K562 (cell line): ENCODE measurements around the gene C2orf76. TPM values are rescaled to one million over a fixed set of nuclear protein-coding genes. Genes with fewer than 3 reads are reported as not detected.

Source experiments
- ATAC-seq: fragments of 200-7000 bp; cut with Tn5 transposase; 3 replicates; pipeline ENCODE4 v1.9.1; 2020; ENCODE audit warnings: moderate library complexity
- BruUV-seq: library from RNA; stranded (reverse); fragments of 400-500 nt; replicated peaks from 2 replicates; lab custom pipeline; 2021; lab: Mats Ljungman, UMichigan
- CTCF ChIA-PET: fragments of 300-600 bp; formaldehyde crosslinking; extraction: SDS; loops from one replicate; lab custom pipeline; 2021; ENCODE audit warnings: low intra/inter-chr PET ratio; lab: Yijun Ruan, JAX
- POLR2A ChIA-PET: fragments of 300-600, 350-650 bp; sonication (Branson Sonifier 250); formaldehyde crosslinking; extraction: SDS; loops from one replicate; lab custom pipeline; 2021; ENCODE audit warnings: antibody characterized with exemption, inconsistent platforms; lab: Yijun Ruan, JAX
- DNase-seq, 4 experiments: peaks; one replicate each; pipeline versions ENCODE4 v3.0.0 to v3.0.0-alpha.2; 2011 to 2018; ENCODE audit warnings: low spot score in 3 of 4, mixed read lengths in 3 of 4; ENCODE audit errors: extremely low read depth in 1 of 4
- FAIRE-seq: peaks from 2 replicates; lab custom pipeline; 2011; peaks lifted over from hg19 to GRCh38; lab: Jason Lieb, UNC
- H2AFZ ChIP-seq: 2 replicates; pipeline ENCODE4 v1.6.0; 2011; ENCODE audit warnings: low read depth, low read length, control low read depth, inconsistent platforms
- H3K27ac ChIP-seq: fragments of 200-600 bp; 3 replicates; pipeline ENCODE4 v1.8.0; 2011; ENCODE audit warnings: low read depth, mild to moderate bottlenecking, control low read depth, inconsistent platforms, low read length, moderate library complexity, mixed read lengths; ENCODE audit errors: extremely low read depth
- H3K27me3 ChIP-seq, 2 experiments: fragments of 300-600 bp in 1 of 2; 2 replicates in 1 of 2; 3 replicates in 1 of 2; pipeline versions ENCODE4 v1.6.0 to v1.8.0; 2011; ENCODE audit warnings: inconsistent platforms in 2 of 2, low read length in 2 of 2, mild to moderate bottlenecking in 1 of 2, mixed read lengths in 1 of 2, moderate library complexity in 1 of 2; ENCODE audit not compliant: control insufficient read depth in 2 of 2, insufficient read depth in 2 of 2
- H3K36me3 ChIP-seq: fragments of 300-600 bp; 3 replicates; pipeline ENCODE4 v1.8.0; 2011; ENCODE audit warnings: mild to moderate bottlenecking, low read length, inconsistent platforms; ENCODE audit not compliant: control insufficient read depth, insufficient read depth
- H3K4me1 ChIP-seq, 2 experiments: fragments of 200-600 bp in 1 of 2; replicated peaks in 1 of 2; 2 replicates in 1 of 2; 3 replicates in 1 of 2; pipeline versions ENCODE4 v1.5.1 to v1.8.0; 2011; ENCODE audit warnings: inconsistent platforms in 2 of 2, low read length in 2 of 2, mild to moderate bottlenecking in 1 of 2, mixed read lengths in 1 of 2, moderate library complexity in 1 of 2; ENCODE audit not compliant: control insufficient read depth in 2 of 2, insufficient read depth in 2 of 2
- H3K4me2 ChIP-seq: 2 replicates; pipeline ENCODE4 v1.6.1; 2011; ENCODE audit warnings: low read length, control low read depth, inconsistent platforms, mixed read lengths; ENCODE audit not compliant: insufficient read depth
- H3K4me3 ChIP-seq: fragments of 200-600 bp; sonication (generic), shearing (Covaris generic); 2 replicates; pipeline ENCODE4 v1.5.1; 2016; ENCODE audit warnings: control low read depth, inconsistent platforms
- H3K79me2 ChIP-seq: fragments of 200-600 bp; 3 replicates; pipeline ENCODE4 v1.8.0; 2011; ENCODE audit warnings: low read length, inconsistent platforms; ENCODE audit not compliant: control insufficient read depth, insufficient read depth
- H3K9ac ChIP-seq, 2 experiments: 2 replicates each; pipeline versions ENCODE4 v1.6.0 to v1.6.1; 2011; ENCODE audit warnings: low read depth in 2 of 2, low read length in 2 of 2, control low read depth in 1 of 2, inconsistent platforms in 1 of 2, mild to moderate bottlenecking in 1 of 2, mixed read lengths in 1 of 2; ENCODE audit not compliant: insufficient read depth in 1 of 2
- H3K9me1 ChIP-seq: one replicate; pipeline ENCODE4 v1.6.0; 2011; ENCODE audit warnings: inconsistent platforms, mild to moderate bottlenecking, low read length, moderate library complexity; ENCODE audit not compliant: control insufficient read depth, insufficient read depth
- H3K9me3 ChIP-seq: replicated peaks from 2 replicates; pipeline ENCODE4 v1.5.1; 2011; ENCODE audit warnings: low read depth, low read length, inconsistent platforms; ENCODE audit not compliant: control insufficient read depth, insufficient read depth
- H4K20me1 ChIP-seq: replicated peaks from 2 replicates; pipeline ENCODE4 v1.6.1; 2011; ENCODE audit warnings: low read length, inconsistent platforms, mixed read lengths; ENCODE audit not compliant: control insufficient read depth, insufficient read depth
- CBX2 ChIP-seq: fragments of 200-600 bp; sonication (generic); IDR thresholded peaks from one replicate; pipeline ENCODE4 v1.6.1; 2012; ENCODE audit warnings: mild to moderate bottlenecking, low read length, inconsistent platforms; ENCODE audit not compliant: insufficient read depth, poor library complexity, severe bottlenecking
- CBX8 ChIP-seq: fragments of 200-600 bp; sonication (generic); IDR thresholded peaks from 2 replicates; pipeline ENCODE4 v1.6.1; 2012; ENCODE audit warnings: borderline replicate concordance, mixed run types, low read depth, mild to moderate bottlenecking, moderate library complexity, mixed read lengths, low read length, control low read depth, inconsistent platforms; ENCODE audit not compliant: poor library complexity, severe bottlenecking; ENCODE audit errors: extremely low read depth
- CREB3 ChIP-seq: fragments of 450-650 bp; conservative IDR thresholded peaks from 2 replicates; pipeline ENCODE4 v1.6.1; 2016; ENCODE audit warnings: missing genetic modification characterization, low read depth, mild to moderate bottlenecking, missing compliant biosample characterization, moderate library complexity
- EGR1 ChIP-seq: fragments of 450-650 bp; conservative IDR thresholded peaks from 2 replicates; pipeline ENCODE4 v1.6.1; 2017; ENCODE audit warnings: mild to moderate bottlenecking
- FOXJ3 ChIP-seq: sonication (generic); formaldehyde crosslinking; IDR thresholded peaks from 2 replicates; pipeline ENCODE4 v1.4.0; 2020; ENCODE audit warnings: mild to moderate bottlenecking, missing genetic modification reagents
- NCOA1 ChIP-seq: fragments of 450-650 bp; IDR thresholded peaks from 2 replicates; pipeline ENCODE4 v1.6.1; 2016; ENCODE audit warnings: low read depth
- POLR3A ChIP-seq: IDR thresholded peaks from 2 replicates; pipeline ENCODE4 v1.6.1; 2011; ENCODE audit warnings: borderline replicate concordance, mild to moderate bottlenecking, moderate library complexity; ENCODE audit not compliant: insufficient read length, insufficient read depth; ENCODE audit errors: extremely low read depth
- PRPF4 ChIP-seq: fragments of 200-400 bp; formaldehyde crosslinking; IDR thresholded peaks from one replicate; pipeline ENCODE4 v1.6.1; 2017; ENCODE audit warnings: low read length, low read depth, mild to moderate bottlenecking; ENCODE audit not compliant: insufficient read depth, poor library complexity, severe bottlenecking
- RBM17 ChIP-seq: fragments of 200-400 bp; formaldehyde crosslinking; IDR thresholded peaks from 2 replicates; pipeline ENCODE4 v1.6.1; 2017; ENCODE audit warnings: low read depth, mild to moderate bottlenecking, low read length, borderline replicate concordance
- SRSF9 ChIP-seq: fragments of 200-400 bp; formaldehyde crosslinking; IDR thresholded peaks from 2 replicates; pipeline ENCODE4 v1.6.1; 2017; ENCODE audit warnings: low read depth, low read length, borderline replicate concordance
- STAG1 ChIP-seq: sonication (generic); formaldehyde crosslinking; IDR thresholded peaks from 2 replicates; pipeline ENCODE4 v1.5.0; 2020; ENCODE audit warnings: missing genetic modification reagents, borderline replicate concordance
- TFE3 ChIP-seq: fragments of 450-650 bp; formaldehyde crosslinking; IDR thresholded peaks from 2 replicates; pipeline ENCODE4 v1.4.0; 2020; ENCODE audit warnings: mild to moderate bottlenecking, mixed read lengths
- YBX1 ChIP-seq: fragments of 450-650 bp; IDR thresholded peaks from 2 replicates; pipeline ENCODE4 v1.7.1; 2016; ENCODE audit warnings: mild to moderate bottlenecking
- ZNF780A ChIP-seq: fragments of 250-450 bp; sonication (Bioruptor Pico); IDR thresholded peaks from 2 replicates; pipeline ENCODE4 v1.5.0; 2021; ENCODE audit warnings: mild to moderate bottlenecking
- WGBS: fragments of 100-300 bp; shearing (Covaris generic); methylation state at CpG from one replicate; pipeline ENCODE4 v1.1.6; 2016; ENCODE audit warnings: low coverage, mixed read lengths; ENCODE audit not compliant: insufficient coverage; ENCODE audit errors: missing lambda C conversion rate; 5-methylcytosine and 5-hydroxymethylcytosine counted together
- in situ Hi-C: fragments of 300-500 bp; cut with MboI; formaldehyde crosslinking; loops from 4 replicates; pipeline ENCODE4 v1.15.0; 2018; ENCODE audit warnings: inconsistent platforms, mixed read lengths
- intact Hi-C: fragments of 100-400 bp; cut with micrococcal nuclease; formaldehyde crosslinking; loops from 2 replicates; pipeline ENCODE4 v1.14.2; 2022
- polyA plus RNA-seq, 8 experiments: library from polyadenylated mRNA; depleted of rRNA in 4 of 8; stranded (reverse) in 5 of 8; unstranded in 3 of 8; fragments of >200 nt; fragmentation: Nextera tagmentation in 2 of 8; fragmentation: Illumina TruSeq in 1 of 8; extraction: Ambion mirVana in 2 of 8; extraction: Trizol in 1 of 8; gene quantifications; 2 replicates each; pipeline versions ENCODE4 v1.2.1 to v1.2.3, GENCODE V29; 2011 to 2014; ENCODE audit warnings: inconsistent platforms in 1 of 8, missing spikeins in 1 of 8
- total RNA-seq, 7 experiments: library from RNA; depleted of rRNA in 6 of 7; stranded (reverse); fragments of >200 nt in 6 of 7; fragmentation: Illumina TruSeq in 2 of 7; extraction: Trizol in 2 of 7; gene quantifications; 2 replicates each; pipeline versions ENCODE4 v1.2.1 to v1.2.3, GENCODE V29; 2011 to 2021; ENCODE audit warnings: low replicate concordance in 1 of 7
- TF ChIP-seq, protein P1 (sequence below): sonication (generic); formaldehyde crosslinking; IDR thresholded peaks from 2 replicates; pipeline ENCODE4 v1.8.1; 2023; ENCODE audit warnings: mild to moderate bottlenecking, missing genetic modification reagents

C2orf76 gene
- total and polyA plus RNA-seq, 9 of the 15 experiments (the other 6 are each of a cell fraction or from before 2014, with no cell fraction given), result 4.8 to 26.2 (median 14.5) TPM

DNA sequence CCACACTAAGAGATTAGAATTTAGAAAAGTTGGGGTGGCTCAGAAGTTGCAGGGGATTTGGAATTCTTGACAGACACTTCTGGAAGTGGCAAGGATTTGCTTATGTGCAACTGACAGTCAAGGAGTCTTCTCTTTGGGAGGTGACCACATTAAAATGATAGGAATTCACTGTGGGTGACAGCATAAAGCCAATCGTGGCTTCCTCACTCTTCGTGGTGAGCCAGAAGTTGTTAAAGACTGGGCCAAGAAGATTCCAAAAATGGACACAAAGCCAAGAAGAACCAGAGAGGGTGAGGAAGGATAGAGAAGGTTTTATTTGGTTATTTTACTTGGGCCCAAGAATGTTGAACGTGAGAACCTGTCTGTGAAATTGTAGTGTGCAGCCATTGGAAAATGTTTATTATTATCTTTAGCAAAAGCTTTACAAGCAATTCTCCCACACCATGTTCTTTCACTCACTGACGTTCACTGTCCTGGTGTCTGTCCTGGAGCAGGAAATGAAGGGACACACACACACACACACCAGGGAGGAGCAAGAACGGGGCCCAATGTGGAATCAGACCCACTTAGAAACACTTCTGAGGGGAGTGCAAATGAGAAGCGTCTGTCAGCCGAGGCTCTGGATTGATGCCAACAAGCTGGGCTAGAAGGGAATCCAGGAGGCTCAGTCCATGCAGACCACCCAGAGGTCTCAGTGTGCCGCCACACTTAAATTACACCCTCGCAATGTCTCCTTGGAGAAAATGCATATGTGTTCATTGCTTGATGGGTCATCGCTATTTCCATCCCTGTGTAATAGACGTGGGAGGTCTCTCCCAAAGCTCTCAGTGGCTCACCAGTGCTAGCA, 105.8 kb downstream of the C2orf76 start:
- no peaks in the 10 kb centered on the region for H3K9me3 ChIP-seq
- H3K9ac ChIP-seq, result no peak overlapping the region
- 64% methylated on average over 11 of the region's 11 CpGs for WGBS
- intact Hi-C loops (loop anchor here (10.0 kb wide), 1 partner anchor 376 kb away; no protein-coding TSS in a partner anchor), in situ Hi-C loops (no loop called here)
- H3K4me2 ChIP-seq, result no peak overlapping the region
- POLR2A ChIA-PET, result no interaction called here
- DNase-seq, result no peak
- peaks cover 0 to 7% of the 10 kb centered on the region in 2 experiments; a peak in 2 of 5 replicates for H3K4me1 ChIP-seq
- CTCF ChIA-PET, result no interaction called here
- peaks cover 3% of the 10 kb centered on the region for H3K9me1 ChIP-seq
- H3K27ac ChIP-seq, result no peak overlapping the region
- no TSS peak for BruUV-seq
- no peaks in the 10 kb centered on the region for H3K27me3 ChIP-seq
- H3K36me3 ChIP-seq, result peaks cover 56% of the 10 kb centered on the region; the same call in 2 of the 3 replicates
- ATAC-seq, result no peak
- FAIRE-seq, result no peak
- no peak overlapping the region for H2AFZ ChIP-seq
- H3K4me3 ChIP-seq, result no peak overlapping the region
- H3K79me2 ChIP-seq, result no peaks in the 10 kb centered on the region
- H4K20me1 ChIP-seq, result no peaks in the 10 kb centered on the region
- TF ChIP-seq RBM17, result no peak
- TF ChIP-seq EGR1, result no peak
- TF ChIP-seq STAG1 (CRISPR knock-in tag), result no peak
- no peak for TF ChIP-seq CBX2
- no peak for TF ChIP-seq YBX1
- TF ChIP-seq CBX8, result no peak
- TF ChIP-seq, protein P1, sequence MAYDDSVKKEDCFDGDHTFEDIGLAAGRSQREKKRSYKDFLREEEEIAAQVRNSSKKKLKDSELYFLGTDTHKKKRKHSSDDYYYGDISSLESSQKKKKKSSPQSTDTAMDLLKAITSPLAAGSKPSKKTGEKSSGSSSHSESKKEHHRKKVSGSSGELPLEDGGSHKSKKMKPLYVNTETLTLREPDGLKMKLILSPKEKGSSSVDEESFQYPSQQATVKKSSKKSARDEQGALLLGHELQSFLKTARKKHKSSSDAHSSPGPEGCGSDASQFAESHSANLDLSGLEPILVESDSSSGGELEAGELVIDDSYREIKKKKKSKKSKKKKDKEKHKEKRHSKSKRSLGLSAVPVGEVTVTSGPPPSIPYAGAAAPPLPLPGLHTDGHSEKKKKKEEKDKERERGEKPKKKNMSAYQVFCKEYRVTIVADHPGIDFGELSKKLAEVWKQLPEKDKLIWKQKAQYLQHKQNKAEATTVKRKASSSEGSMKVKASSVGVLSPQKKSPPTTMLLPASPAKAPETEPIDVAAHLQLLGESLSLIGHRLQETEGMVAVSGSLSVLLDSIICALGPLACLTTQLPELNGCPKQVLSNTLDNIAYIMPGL (CRISPR knock-in tag), result no peak
- no peak for TF ChIP-seq TFE3 (CRISPR knock-in tag)
- TF ChIP-seq SRSF9, result no peak
- no peak for TF ChIP-seq CREB3
- TF ChIP-seq FOXJ3 (CRISPR knock-in tag), result no peak
- no peak for TF ChIP-seq PRPF4
- no peak for TF ChIP-seq ZNF780A (CRISPR knock-in tag)
- no peak for TF ChIP-seq NCOA1
- TF ChIP-seq POLR3A, result no peak
